GM12874 (cell line): ENCODE measurements around the gene MED26.

ENCODE experiments used
- CTCF ChIP-seq: IDR thresholded peaks from 2 replicates; pipeline ENCODE4 v1.5.1; 2011; ENCODE audit warnings: low read depth, mild to moderate bottlenecking, control low read depth, low read length, moderate library complexity; ENCODE audit not compliant: insufficient read depth

MED26 gene

DNA sequence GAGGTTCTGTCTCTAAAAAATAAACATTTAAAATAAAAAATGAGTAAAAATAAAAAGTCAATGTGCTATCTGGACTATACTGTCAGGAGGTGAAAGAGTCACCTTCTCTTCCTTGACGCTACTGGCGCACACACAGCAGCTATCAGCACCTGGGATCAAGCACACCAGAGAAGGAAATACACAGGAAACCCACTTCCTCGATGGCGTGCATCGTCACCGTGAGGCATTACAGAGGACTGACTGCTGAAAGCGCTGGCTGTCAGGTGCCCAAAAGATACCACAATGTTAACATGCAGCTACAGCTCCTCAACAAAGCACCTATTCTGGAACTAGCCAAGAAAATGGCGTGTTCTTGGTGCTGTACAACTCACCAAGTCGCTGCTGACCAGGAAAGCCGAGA lies 61.8 kb downstream of the MED26 start:
- no peak for TF ChIP-seq CTCF

DNA sequence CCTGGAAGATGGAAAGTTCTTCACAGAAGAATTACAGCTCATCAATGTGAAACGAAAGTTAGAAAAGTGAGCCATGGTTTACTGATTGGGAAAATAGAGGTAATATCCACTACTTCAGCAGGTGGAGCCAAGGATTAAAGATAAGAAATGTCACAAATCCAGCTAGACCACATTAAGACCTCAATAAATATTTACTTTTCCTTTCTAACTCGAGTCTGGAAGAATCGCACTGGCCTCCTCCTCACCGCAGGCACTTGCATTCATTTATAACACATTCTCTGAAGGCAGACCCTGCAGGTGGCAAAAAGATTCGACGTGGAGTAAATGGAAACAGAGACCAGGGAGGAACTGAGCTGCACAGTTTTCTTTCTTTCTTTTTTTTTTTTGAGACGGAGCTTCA lies 63.2 kb downstream of the MED26 start:
- no peak for TF ChIP-seq CTCF

GRCh38 chr19:16562608-16563025 lies 65.4 kb downstream of the MED26 start:
- no peak for TF ChIP-seq CTCF

GRCh38 chr19:16561382-16561781 lies 66.6 kb downstream of the MED26 start:
- TF ChIP-seq CTCF, result no peak

- TF ChIP-seq CTCF, result no peak
These were observed 68.2 kb downstream of the MED26 start for GRCh38 chr19:16559780-16560276.

- TF ChIP-seq CTCF, result no peak
These were observed 73.2 kb downstream of the MED26 start for GRCh38 chr19:16554776-16555175.

DNA sequence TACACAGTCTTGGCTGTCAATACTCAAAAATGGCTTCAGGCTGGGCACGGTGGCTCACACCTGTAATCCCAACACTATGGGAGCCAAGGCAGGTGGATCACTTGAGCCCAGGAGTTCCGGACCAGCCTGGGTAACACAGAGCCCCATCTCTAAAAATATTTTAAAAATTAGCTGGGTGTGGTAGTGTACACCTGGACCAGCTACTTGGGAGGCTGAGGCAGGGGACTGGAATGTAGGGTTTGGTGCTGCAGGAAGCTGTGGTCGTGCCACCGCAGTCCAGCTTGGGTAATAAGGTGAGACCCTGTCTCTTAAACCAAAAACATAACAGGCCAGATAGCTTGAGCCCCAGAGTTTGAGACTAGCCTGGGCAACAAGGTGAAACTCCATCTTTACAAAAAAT lies 79.0 kb downstream of the MED26 start:
- no peak for TF ChIP-seq CTCF

GRCh38 chr19:16544473-16545231 lies 83.4 kb downstream of the MED26 start:
- no peak for TF ChIP-seq CTCF
